ENCODE measurements around the gene MACROH2A1.

DNA sequence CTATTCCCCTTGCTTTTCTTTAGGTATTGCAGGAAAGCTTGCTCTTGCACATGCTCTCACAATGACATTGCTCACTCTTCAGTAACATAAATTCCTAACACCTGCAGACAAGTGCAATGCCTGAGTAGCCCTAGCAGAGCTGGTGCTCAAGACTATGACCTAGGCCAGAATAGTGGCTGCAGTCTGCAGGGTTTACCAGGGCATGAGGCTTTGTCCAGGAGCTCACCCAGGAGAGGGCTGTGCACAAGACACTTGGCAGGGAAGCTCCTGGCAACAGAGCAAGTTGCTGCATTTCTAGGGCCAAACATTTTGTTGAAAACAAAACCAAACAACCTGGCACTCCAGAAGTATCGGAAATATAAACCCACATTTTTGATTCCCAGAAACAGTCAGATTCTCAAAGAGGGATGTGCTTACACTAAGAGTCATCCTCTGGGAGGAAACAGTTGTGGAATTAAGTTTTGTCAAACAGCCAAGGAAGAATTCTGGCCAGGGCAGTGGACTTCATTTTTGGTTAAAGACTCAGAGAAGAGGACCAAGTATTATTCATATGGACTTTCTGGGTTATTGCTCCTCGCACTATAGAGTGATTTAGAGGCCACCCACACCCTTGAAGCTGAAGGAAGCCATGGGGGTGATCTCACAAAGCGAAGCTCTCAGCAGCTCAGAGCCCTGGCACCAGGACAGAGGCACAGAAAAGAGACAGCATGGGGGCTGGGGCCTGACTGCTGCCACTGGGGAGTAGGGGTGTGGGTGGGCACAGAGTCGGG is 44.9 kb downstream of the MACROH2A1 start:
- TF ChIP-seq, protein P1, sequence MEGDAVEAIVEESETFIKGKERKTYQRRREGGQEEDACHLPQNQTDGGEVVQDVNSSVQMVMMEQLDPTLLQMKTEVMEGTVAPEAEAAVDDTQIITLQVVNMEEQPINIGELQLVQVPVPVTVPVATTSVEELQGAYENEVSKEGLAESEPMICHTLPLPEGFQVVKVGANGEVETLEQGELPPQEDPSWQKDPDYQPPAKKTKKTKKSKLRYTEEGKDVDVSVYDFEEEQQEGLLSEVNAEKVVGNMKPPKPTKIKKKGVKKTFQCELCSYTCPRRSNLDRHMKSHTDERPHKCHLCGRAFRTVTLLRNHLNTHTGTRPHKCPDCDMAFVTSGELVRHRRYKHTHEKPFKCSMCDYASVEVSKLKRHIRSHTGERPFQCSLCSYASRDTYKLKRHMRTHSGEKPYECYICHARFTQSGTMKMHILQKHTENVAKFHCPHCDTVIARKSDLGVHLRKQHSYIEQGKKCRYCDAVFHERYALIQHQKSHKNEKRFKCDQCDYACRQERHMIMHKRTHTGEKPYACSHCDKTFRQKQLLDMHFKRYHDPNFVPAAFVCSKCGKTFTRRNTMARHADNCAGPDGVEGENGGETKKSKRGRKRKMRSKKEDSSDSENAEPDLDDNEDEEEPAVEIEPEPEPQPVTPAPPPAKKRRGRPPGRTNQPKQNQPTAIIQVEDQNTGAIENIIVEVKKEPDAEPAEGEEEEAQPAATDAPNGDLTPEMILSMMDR (IDR thresholded peaks at IDR 0.05): no peak
- no peak for TF ChIP-seq POLR2A (IDR thresholded peaks at IDR 0.05)
